Trophoblast cell (in vitro differentiated cells and primary cell): ENCODE data around the gene MYCBPAP.

Experiments used
- DNase-seq, 2 donors: peaks; one replicate each; pipeline ENCODE4 v3.0.0-alpha.2; 2016
- H2AFZ ChIP-seq: 2 replicates; pipeline ENCODE4 v1.6.1; 2013; ENCODE audit warnings: low read length, moderate library complexity, mild to moderate bottlenecking; ENCODE audit not compliant: insufficient read depth, poor library complexity
- H2AK5ac ChIP-seq: 2 replicates; pipeline ENCODE4 v1.6.1; 2013; ENCODE audit warnings: mild to moderate bottlenecking, low read length
- H2BK120ac ChIP-seq: 2 replicates; pipeline ENCODE4 v1.6.1; 2013; ENCODE audit warnings: low read length, mild to moderate bottlenecking, moderate library complexity; ENCODE audit not compliant: insufficient read depth, poor library complexity
- H2BK12ac ChIP-seq: 2 replicates; pipeline ENCODE4 v1.6.1; 2013; ENCODE audit warnings: mild to moderate bottlenecking, low read length, moderate library complexity
- H2BK5ac ChIP-seq: 2 replicates; pipeline ENCODE4 v1.6.1; 2013; ENCODE audit warnings: low read length, low read depth, moderate library complexity, mild to moderate bottlenecking; ENCODE audit not compliant: poor library complexity
- H3K14ac ChIP-seq: 2 replicates; pipeline ENCODE4 v1.6.1; 2013; ENCODE audit warnings: mild to moderate bottlenecking, low read length
- H3K18ac ChIP-seq: 2 replicates; pipeline ENCODE4 v1.6.1; 2013; ENCODE audit warnings: mild to moderate bottlenecking, low read length
- H3K23ac ChIP-seq: 2 replicates; pipeline ENCODE4 v1.6.1; 2013; ENCODE audit warnings: low read length
- H3K27ac ChIP-seq: 2 replicates; pipeline ENCODE4 v1.5.1; 2013; ENCODE audit warnings: low read depth, mild to moderate bottlenecking, inconsistent platforms, low read length, moderate library complexity
- H3K27me3 ChIP-seq: 2 replicates; pipeline ENCODE4 v1.6.1; 2013; ENCODE audit warnings: inconsistent platforms, mild to moderate bottlenecking, low read length, moderate library complexity; ENCODE audit not compliant: insufficient read depth
- H3K36me3 ChIP-seq, 2 experiments: 1 replicate in 1 of 2; 2 replicates in 1 of 2; pipeline ENCODE4 v1.6.1; 2013; ENCODE audit warnings: low read length in 2 of 2, mild to moderate bottlenecking in 2 of 2, moderate library complexity in 1 of 2; ENCODE audit not compliant: insufficient read depth in 2 of 2, control insufficient read depth in 1 of 2
- H3K4ac ChIP-seq: 2 replicates; pipeline ENCODE4 v1.6.1; 2013; ENCODE audit warnings: low read depth, mild to moderate bottlenecking, low read length, moderate library complexity
- H3K4me1 ChIP-seq, 2 experiments: 1 replicate in 1 of 2; 2 replicates in 1 of 2; pipeline ENCODE4 v1.6.1; 2013; ENCODE audit warnings: low read length in 2 of 2, mild to moderate bottlenecking in 2 of 2, moderate library complexity in 1 of 2; ENCODE audit not compliant: insufficient read depth in 2 of 2, control insufficient read depth in 1 of 2
- H3K4me2 ChIP-seq: 2 replicates; pipeline ENCODE4 v1.6.1; 2013; ENCODE audit warnings: inconsistent platforms, mild to moderate bottlenecking, low read length, moderate library complexity
- H3K4me3 ChIP-seq: 2 replicates; pipeline ENCODE4 v1.5.1; 2013; ENCODE audit warnings: mild to moderate bottlenecking, low read depth, low read length, inconsistent platforms
- H3K79me1 ChIP-seq: one replicate; pipeline ENCODE4 v1.6.1; 2013; ENCODE audit warnings: low read length
- H3K79me2 ChIP-seq: 2 replicates; pipeline ENCODE4 v1.6.1; 2013; ENCODE audit warnings: low read length, mild to moderate bottlenecking; ENCODE audit not compliant: control insufficient read depth, insufficient read depth, poor library complexity
- H3K9ac ChIP-seq: 2 replicates; pipeline ENCODE4 v1.6.1; 2013; ENCODE audit warnings: mild to moderate bottlenecking, low read length
- H3K9me3 ChIP-seq: 2 replicates; pipeline ENCODE4 v1.6.1; 2013; ENCODE audit warnings: low read depth, mild to moderate bottlenecking, control low read depth, inconsistent platforms, low read length; ENCODE audit not compliant: insufficient read depth
- H4K12ac ChIP-seq: 2 replicates; pipeline ENCODE4 v1.6.1; 2013; ENCODE audit warnings: low read depth, mild to moderate bottlenecking, low read length, moderate library complexity
- H4K8ac ChIP-seq: 2 replicates; pipeline ENCODE4 v1.6.1; 2013; ENCODE audit warnings: low read depth, mild to moderate bottlenecking, low read length, moderate library complexity
- H4K91ac ChIP-seq: one replicate; pipeline ENCODE4 v1.6.1; 2013; ENCODE audit warnings: low read depth, mild to moderate bottlenecking, low read length, moderate library complexity
- WGBS: extraction: QIAGEN DNeasy Blood & Tissue Kit; methylation state at CpG from one replicate; pipeline ENCODE4 v1.1.7; 2013; ENCODE audit warnings: missing lambda C conversion rate; ENCODE audit not compliant: insufficient read length, insufficient coverage; ENCODE audit errors: extremely low coverage; 5-methylcytosine and 5-hydroxymethylcytosine counted together

MYCBPAP gene

GRCh38 chr17:50554201-50554600 lies 46.0 kb downstream of the MYCBPAP start:
- no peak overlapping the region for H3K14ac ChIP-seq
- peaks cover 5% of the 10 kb centered on the region for H3K9me3 ChIP-seq
- no peak overlapping the region for H3K4ac ChIP-seq
- H3K4me3 ChIP-seq = no peak overlapping the region
- no peak overlapping the region for H2BK12ac ChIP-seq
- H4K8ac ChIP-seq = no peak overlapping the region
- H3K36me3 ChIP-seq = no peaks in the 10 kb centered on the region
- H3K23ac ChIP-seq = no peak overlapping the region
- H2BK120ac ChIP-seq = no peak overlapping the region
- no CpG with 5 or more reads among the region's 17 CpGs for WGBS
- H3K79me1 ChIP-seq = no peaks in the 10 kb centered on the region
- no peak overlapping the region for H3K18ac ChIP-seq
- no peak overlapping the region for H3K4me2 ChIP-seq
- H3K27me3 ChIP-seq = peaks cover 25% of the 10 kb centered on the region
- H3K4me1 ChIP-seq = no peaks in the 10 kb centered on the region
- no peak overlapping the region for H4K12ac ChIP-seq
- no peak overlapping the region for H3K27ac ChIP-seq
- no peak overlapping the region for H2AFZ ChIP-seq
- H2AK5ac ChIP-seq = no peak overlapping the region
- DNase-seq = no peak
- H2BK5ac ChIP-seq = no peak overlapping the region
- no peak overlapping the region for H3K9ac ChIP-seq
- H3K79me2 ChIP-seq = no peaks in the 10 kb centered on the region
- no peak overlapping the region for H4K91ac ChIP-seq

- Histone ChIP-seq H3K4me2 (no peak overlapping the region), H4K12ac (no peak overlapping the region), H3K23ac (no peak overlapping the region), H3K14ac (no peak overlapping the region), H3K79me2 (no peaks in the 10 kb centered on the region), H3K9me3 (peaks cover 10% of the 10 kb centered on the region), H3K9ac (no peak overlapping the region), H2BK5ac (no peak overlapping the region), H2BK120ac (no peak overlapping the region), H3K18ac (no peak overlapping the region), H4K91ac (no peak overlapping the region), H3K27me3 (peaks cover 49% of the 10 kb centered on the region), H3K79me1 (no peaks in the 10 kb centered on the region), H2AK5ac (no peak overlapping the region), H2AFZ (no peak overlapping the region), H3K36me3 (no peaks in the 10 kb centered on the region), H2BK12ac (no peak overlapping the region), H3K4ac (no peak overlapping the region), H3K4me3 (no peak overlapping the region), H3K4me1 (peaks cover 6 to 13% of the 10 kb centered on the region in 2 experiments), H3K27ac (no peak overlapping the region), H4K8ac (no peak overlapping the region)
- WGBS = no CpG with 5 or more reads among the region's 5 CpGs
- DNase-seq = no peak
Measured at GRCh38 chr17:50556803-50557202, 48.6 kb downstream of the MYCBPAP start.

- H3K4me2 ChIP-seq = no peak overlapping the region
- peaks cover 11% of the 10 kb centered on the region for H3K9me3 ChIP-seq
- no peak overlapping the region for H2AFZ ChIP-seq
- H3K4me1 ChIP-seq = peaks cover 6 to 13% of the 10 kb centered on the region in 2 experiments
- H3K79me1 ChIP-seq = no peaks in the 10 kb centered on the region
- H3K27ac ChIP-seq = no peak overlapping the region
- no peak overlapping the region for H2BK120ac ChIP-seq
- no peak overlapping the region for H4K91ac ChIP-seq
- H4K8ac ChIP-seq = no peak overlapping the region
- no peaks in the 10 kb centered on the region for H3K36me3 ChIP-seq
- H3K14ac ChIP-seq = no peak overlapping the region
- H4K12ac ChIP-seq = no peak overlapping the region
- H2AK5ac ChIP-seq = no peak overlapping the region
- no peak overlapping the region for H3K9ac ChIP-seq
- no CpG with 5 or more reads among the region's 4 CpGs for WGBS
- no peak overlapping the region for H3K4ac ChIP-seq
- no peak for DNase-seq
- H3K79me2 ChIP-seq = no peaks in the 10 kb centered on the region
- peaks cover 56% of the 10 kb centered on the region for H3K27me3 ChIP-seq
- H3K18ac ChIP-seq = no peak overlapping the region
- H3K23ac ChIP-seq = no peak overlapping the region
- H2BK12ac ChIP-seq = no peak overlapping the region
- no peak overlapping the region for H2BK5ac ChIP-seq
- H3K4me3 ChIP-seq = no peak overlapping the region
Measured at GRCh38 chr17:50557630-50558029, 49.4 kb downstream of the MYCBPAP start.

- peaks cover 6 to 13% of the 10 kb centered on the region in 2 experiments for H3K4me1 ChIP-seq
- H3K27me3 ChIP-seq = peaks cover 61% of the 10 kb centered on the region
Measured at GRCh38 chr17:50558091-50558490, 49.9 kb downstream of the MYCBPAP start.

More at GRCh38 chr17:50558091-50558490, 49.9 kb downstream of the MYCBPAP start:
- no peak overlapping the region for H2AFZ ChIP-seq
- no peak overlapping the region for H3K23ac ChIP-seq
- no peak overlapping the region for H4K12ac ChIP-seq
- no peaks in the 10 kb centered on the region for H3K36me3 ChIP-seq
- H3K9me3 ChIP-seq = peaks cover 11% of the 10 kb centered on the region
- H3K9ac ChIP-seq = no peak overlapping the region
- no peak overlapping the region for H2AK5ac ChIP-seq
- H3K79me1 ChIP-seq = no peaks in the 10 kb centered on the region
- H3K27ac ChIP-seq = no peak overlapping the region
- H3K4me2 ChIP-seq = no peak overlapping the region
- no peak overlapping the region for H4K91ac ChIP-seq
- no peak overlapping the region for H3K14ac ChIP-seq
- no peak overlapping the region for H2BK120ac ChIP-seq
- H4K8ac ChIP-seq = no peak overlapping the region
- no peaks in the 10 kb centered on the region for H3K79me2 ChIP-seq
- H3K4me3 ChIP-seq = no peak overlapping the region
- no peak overlapping the region for H2BK12ac ChIP-seq
- no peak overlapping the region for H3K4ac ChIP-seq
- WGBS = no CpG with 5 or more reads among the region's 4 CpGs
- DNase-seq = no peak
- H2BK5ac ChIP-seq = no peak overlapping the region
- H3K18ac ChIP-seq = no peak overlapping the region
